NB4 (cell line): ENCODE results near the gene CCT7.

Experiments used
- DNase-seq: peaks from one replicate; pipeline ENCODE4 v3.0.0; 2010; ENCODE audit warnings: low read depth
- H3K4me3 ChIP-seq: one replicate; pipeline ENCODE4 v1.5.1; 2011; ENCODE audit warnings: mild to moderate bottlenecking, low read depth, low read length, moderate library complexity
- CTCF ChIP-seq: IDR thresholded peaks from one replicate; pipeline ENCODE4 v1.5.1; 2012; ENCODE audit warnings: low read depth, low read length
- MYC ChIP-seq: IDR thresholded peaks from 2 replicates; pipeline ENCODE4 v1.6.1; 2011; ENCODE audit warnings: low read depth, low read length
- POLR2A ChIP-seq: IDR thresholded peaks from 2 replicates; pipeline ENCODE4 v1.6.1; 2011; ENCODE audit warnings: mild to moderate bottlenecking; ENCODE audit not compliant: insufficient read length; ENCODE audit errors: extremely low read depth
- TF ChIP-seq, protein P1 (sequence below): IDR thresholded peaks from 2 replicates; pipeline ENCODE4 v1.6.1; 2011; ENCODE audit warnings: low read depth, low read length

CCT7 gene

DNA sequence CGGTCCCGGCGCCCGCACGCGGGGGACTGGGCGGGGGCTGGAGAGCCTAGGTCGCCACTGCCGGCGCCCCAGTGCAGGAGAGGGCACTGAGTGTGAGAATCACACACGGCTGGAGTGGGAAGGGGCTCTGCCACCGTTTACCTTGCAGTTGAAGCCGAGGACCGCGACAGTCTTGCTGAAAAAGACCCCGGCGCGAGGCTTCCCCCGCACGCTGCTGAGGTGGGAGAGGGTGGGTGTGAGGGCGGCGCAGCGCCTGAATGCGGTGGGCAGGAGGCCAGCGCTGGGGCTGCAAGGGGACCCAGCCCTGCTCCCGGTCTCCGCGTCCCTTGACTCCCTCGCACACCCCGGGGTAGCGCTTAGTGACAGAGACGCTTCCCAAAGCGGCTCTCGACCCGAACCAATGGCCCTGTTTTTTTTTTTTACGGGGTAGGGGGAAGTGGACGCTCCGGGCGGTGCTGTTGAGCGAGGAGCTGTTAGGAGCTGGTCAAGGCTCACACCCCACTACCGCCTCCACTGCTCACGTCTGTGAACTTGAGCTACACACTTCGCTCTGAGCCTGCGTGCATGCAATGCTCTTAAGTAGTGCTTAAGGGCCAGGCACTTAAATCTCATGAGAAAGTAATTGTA lies 30.9 kb upstream of the CCT7 start:
- DNase-seq = no peak
- no peak overlapping the region for H3K4me3 ChIP-seq

GRCh38 chr2:73205611-73206010 lies 28.5 kb upstream of the CCT7 start:
- DNase-seq = no peak
- TF ChIP-seq MYC = no peak
- TF ChIP-seq, protein P1, sequence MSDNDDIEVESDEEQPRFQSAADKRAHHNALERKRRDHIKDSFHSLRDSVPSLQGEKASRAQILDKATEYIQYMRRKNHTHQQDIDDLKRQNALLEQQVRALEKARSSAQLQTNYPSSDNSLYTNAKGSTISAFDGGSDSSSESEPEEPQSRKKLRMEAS = no peak
- TF ChIP-seq POLR2A = no peak
- TF ChIP-seq CTCF = no peak
- H3K4me3 ChIP-seq = no peak overlapping the region

More for the DNA sequence above, 30.9 kb upstream of the CCT7 start:
- TF ChIP-seq MYC (no peak), CTCF (no peak), POLR2A (no peak)
- TF ChIP-seq, protein P1 = no peak

- no peak overlapping the region for H3K4me3 ChIP-seq
- no peak for TF ChIP-seq CTCF
- TF ChIP-seq, protein P1 = no peak
- TF ChIP-seq MYC = no peak
- no peak for TF ChIP-seq POLR2A
- no peak for DNase-seq
These were observed 25.9 kb upstream of the CCT7 start for GRCh38 chr2:73208258-73208657.

DNA sequence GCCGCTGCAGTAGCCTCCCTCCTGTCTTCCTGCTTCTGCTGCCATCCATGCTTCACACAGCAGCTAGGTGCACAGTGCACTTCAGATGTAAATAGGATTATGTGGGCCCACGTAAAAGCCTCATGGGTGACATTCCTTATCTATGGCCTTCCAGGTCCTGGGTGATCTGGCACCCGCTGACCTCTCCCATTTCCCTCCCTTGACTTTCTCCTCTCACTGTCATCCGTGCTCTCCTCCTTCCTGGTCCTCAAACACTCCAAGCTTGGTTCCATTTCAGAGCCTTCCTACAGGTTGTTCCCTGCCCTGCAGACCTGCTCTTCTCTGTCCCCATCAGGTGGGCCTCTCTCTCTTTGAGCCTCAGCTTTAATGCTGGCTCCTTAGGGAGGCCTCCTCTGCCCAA lies 24.1 kb upstream of the CCT7 start:
- H3K4me3 ChIP-seq = no peak overlapping the region
- TF ChIP-seq POLR2A = no peak
- TF ChIP-seq, protein P1 = no peak
- TF ChIP-seq MYC = no peak
- no peak for TF ChIP-seq CTCF
- no peak for DNase-seq

- H3K4me3 ChIP-seq = no peak overlapping the region
- TF ChIP-seq MYC = no peak
- TF ChIP-seq CTCF = no peak
- TF ChIP-seq, protein P1 = no peak
- TF ChIP-seq POLR2A = no peak
These were observed 23.4 kb upstream of the CCT7 start for GRCh38 chr2:73210696-73211095.

DNA sequence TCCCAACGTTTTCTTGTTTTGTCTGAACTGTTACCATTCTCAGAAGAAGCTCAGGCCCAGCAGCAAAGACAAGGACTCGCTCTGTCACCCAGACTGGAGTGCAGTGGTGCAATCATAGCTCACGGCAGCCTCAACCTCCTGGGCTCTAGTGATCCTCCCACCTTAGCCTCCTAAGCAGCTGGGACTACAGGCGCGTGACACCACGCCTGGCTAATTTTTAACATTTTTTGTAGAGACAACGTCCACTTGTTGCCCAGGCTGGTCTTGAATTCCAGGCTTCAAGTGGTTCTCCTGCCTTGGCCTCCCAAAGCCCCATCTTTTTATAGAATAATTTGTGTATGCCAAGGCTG lies 22.0 kb upstream of the CCT7 start:
- TF ChIP-seq POLR2A = no peak
- H3K4me3 ChIP-seq = no peak overlapping the region
- no peak for DNase-seq

More at GRCh38 chr2:73210696-73211095, 23.4 kb upstream of the CCT7 start:
- no peak for DNase-seq
